ENCODE results near the gene PNMA6F. TPM values are rescaled to one million over a fixed set of nuclear protein-coding genes. Genes with fewer than 3 reads are reported as not detected.

Gene PNMA6F
- total RNA-seq, 1 donor from 2014 or later = not detected

GRCh38 chrX:153338836-153339235, 17.3 kb upstream of the PNMA6F start:
- peaks cover 3% of the 10 kb centered on the region for H3K36me3 ChIP-seq
- Mint-ChIP-seq H3K36me3 (peaks cover 26% of the 10 kb centered on the region), H3K9me3 (peaks cover 16% of the 10 kb centered on the region), H3K27me3 (ENCODE audit: insufficient read depth, low read depth) (no peaks in the 10 kb centered on the region), H3K4me1 (peaks cover 8% of the 10 kb centered on the region), H3K4me3 (no peak overlapping the region), H3K27ac (no peak overlapping the region)
- H2AFZ ChIP-seq (replicated peaks) = no peak overlapping the region
- H3K4me3 ChIP-seq = no peak overlapping the region
- no peaks in the 10 kb centered on the region for H3K27me3 ChIP-seq
- DNase-seq (ENCODE audit: low spot score) = no peak
- no peaks in the 10 kb centered on the region for H3K9me3 ChIP-seq (ENCODE audit: low read depth)
- TF ChIP-seq EZH2 (IDR thresholded peaks at IDR 0.05) (no peak), EZH2phosphoT487 (IDR thresholded peaks at IDR 0.05) (no peak), CTCF (IDR thresholded peaks at IDR 0.05) (no peak)
- peaks cover 7% of the 10 kb centered on the region for H4K20me1 ChIP-seq (ENCODE audit: low read depth)
- no peaks in the 10 kb centered on the region for H3K4me1 ChIP-seq
- no peak overlapping the region for H3K27ac ChIP-seq
- peaks cover 23% of the 10 kb centered on the region for H3K79me2 ChIP-seq (ENCODE audit: low read depth)
- H3F3A ChIP-seq (ENCODE audit: low read depth) = no peaks in the 10 kb centered on the region
- no peak overlapping the region for H3K9ac ChIP-seq
- H3K4me2 ChIP-seq = no peak overlapping the region

- H3F3A ChIP-seq (ENCODE audit: low read depth) = no peaks in the 10 kb centered on the region
- peaks cover 3% of the 10 kb centered on the region for H3K36me3 ChIP-seq
- no peaks in the 10 kb centered on the region for H3K27me3 Mint-ChIP-seq (ENCODE audit: insufficient read depth, low read depth)
- H3K79me2 ChIP-seq (ENCODE audit: low read depth) = peaks cover 18% of the 10 kb centered on the region
- H3K4me1 ChIP-seq = no peaks in the 10 kb centered on the region
- peaks cover 10% of the 10 kb centered on the region for H3K27me3 ChIP-seq
- H4K20me1 ChIP-seq (ENCODE audit: low read depth) = peaks cover 7% of the 10 kb centered on the region
- no peak overlapping the region for H3K4me2 ChIP-seq
- H3K27ac Mint-ChIP-seq = no peak overlapping the region
- peaks cover 20% of the 10 kb centered on the region for H3K9me3 Mint-ChIP-seq
- no peak overlapping the region for H3K4me3 Mint-ChIP-seq
- peaks cover 8% of the 10 kb centered on the region for H3K4me1 Mint-ChIP-seq
- H3K9me3 ChIP-seq (ENCODE audit: low read depth) = no peaks in the 10 kb centered on the region
- no peak overlapping the region for H3K9ac ChIP-seq
- TF ChIP-seq EZH2 (IDR thresholded peaks at IDR 0.05) (no peak), CTCF (IDR thresholded peaks at IDR 0.05) (no peak), EZH2phosphoT487 (IDR thresholded peaks at IDR 0.05) (no peak)
- DNase-seq (ENCODE audit: low spot score) = no peak
- no peak overlapping the region for H3K4me3 ChIP-seq
- H3K27ac ChIP-seq = no peak overlapping the region
- peaks cover 22% of the 10 kb centered on the region for H3K36me3 Mint-ChIP-seq
- H2AFZ ChIP-seq (replicated peaks) = no peak overlapping the region
These were observed 15.4 kb upstream of the PNMA6F start for GRCh38 chrX:153336988-153337387.

- Histone ChIP-seq H2AFZ (replicated peaks) (no peak overlapping the region), H3K36me3 (peaks cover 3% of the 10 kb centered on the region), H3K4me1 (no peaks in the 10 kb centered on the region), H4K20me1 (ENCODE audit: low read depth) (peaks cover 7% of the 10 kb centered on the region), H3K9ac (no peak overlapping the region), H3F3A (ENCODE audit: low read depth) (no peaks in the 10 kb centered on the region), H3K79me2 (ENCODE audit: low read depth) (peaks cover 17% of the 10 kb centered on the region), H3K9me3 (ENCODE audit: low read depth) (no peaks in the 10 kb centered on the region), H3K4me2 (no peak overlapping the region), H3K27ac (no peak overlapping the region), H3K4me3 (no peak overlapping the region), H3K27me3 (peaks cover 10% of the 10 kb centered on the region)
- H3K27ac Mint-ChIP-seq = no peak overlapping the region
- H3K36me3 Mint-ChIP-seq = peaks cover 20% of the 10 kb centered on the region
- DNase-seq (ENCODE audit: low spot score) = no peak
- TF ChIP-seq CTCF (IDR thresholded peaks at IDR 0.05) (no peak), EZH2phosphoT487 (IDR thresholded peaks at IDR 0.05) (no peak), EZH2 (IDR thresholded peaks at IDR 0.05) (no peak)
- H3K4me1 Mint-ChIP-seq = peaks cover 8% of the 10 kb centered on the region
- peaks cover 23% of the 10 kb centered on the region for H3K9me3 Mint-ChIP-seq
- no peaks in the 10 kb centered on the region for H3K27me3 Mint-ChIP-seq (ENCODE audit: insufficient read depth, low read depth)
- peak overlapping the region; percentile 91 for H3K4me3 Mint-ChIP-seq
These were observed 14.7 kb upstream of the PNMA6F start for GRCh38 chrX:153336121-153336894.

All from neural progenitor cell (in vitro differentiated cells).